Measurements from ENCODE around the gene AUTS2. TPM values are rescaled to one million over a fixed set of nuclear protein-coding genes. Genes with fewer than 3 reads are reported as not detected.

The AUTS2 gene
- polyA plus RNA-seq, 10 donors: 54.7 to 101 (median 77.6) TPM

- no peak for DNase-seq
Measured at GRCh38 chr7:69885431-69885830, 287.2 kb downstream of the AUTS2 start.

- no peak for DNase-seq
Measured at GRCh38 chr7:69889338-69889975, 291.2 kb downstream of the AUTS2 start.

GRCh38 chr7:69889976-69890351, 291.7 kb downstream of the AUTS2 start:
- DNase-seq: peak in 2 of 3 donors; percentile 32 to 62

- no peak for DNase-seq
Measured at GRCh38 chr7:69892790-69893189, 294.5 kb downstream of the AUTS2 start.

- DNase-seq: peak in 1 of 3 donors; percentile 54
Measured at GRCh38 chr7:69893906-69894305, 295.6 kb downstream of the AUTS2 start.

- no peak for DNase-seq
Measured at GRCh38 chr7:69895446-69895845, 297.2 kb downstream of the AUTS2 start.

- DNase-seq: no peak
Measured at GRCh38 chr7:69896121-69896520, 297.8 kb downstream of the AUTS2 start.

- DNase-seq: no peak
Measured at GRCh38 chr7:69898189-69898588, 299.9 kb downstream of the AUTS2 start.

GRCh38 chr7:69903410-69903809, 305.1 kb downstream of the AUTS2 start:
- no peak for DNase-seq

- DNase-seq: no peak
Measured at GRCh38 chr7:69906283-69906995, 308.2 kb downstream of the AUTS2 start.

GRCh38 chr7:69907720-69908119, 309.4 kb downstream of the AUTS2 start:
- DNase-seq: no peak

GRCh38 chr7:69908454-69908853, 310.2 kb downstream of the AUTS2 start:
- no peak for DNase-seq

- no peak for DNase-seq
Measured at GRCh38 chr7:69910150-69910549, 311.9 kb downstream of the AUTS2 start.

- DNase-seq: no peak
Measured at GRCh38 chr7:69911337-69911736, 313.1 kb downstream of the AUTS2 start.

GRCh38 chr7:69912141-69912540, 313.9 kb downstream of the AUTS2 start:
- no peak for DNase-seq

- no peak for DNase-seq
Measured at GRCh38 chr7:69912846-69913245, 314.6 kb downstream of the AUTS2 start.

GRCh38 chr7:69919426-69920111, 321.3 kb downstream of the AUTS2 start:
- no peak for DNase-seq

- no peak for DNase-seq
Measured at GRCh38 chr7:69920797-69921196, 322.5 kb downstream of the AUTS2 start.

- no peak for DNase-seq
Measured at GRCh38 chr7:69922026-69922803, 323.9 kb downstream of the AUTS2 start.

- DNase-seq: no peak
Measured at GRCh38 chr7:69927461-69927860, 329.2 kb downstream of the AUTS2 start.

GRCh38 chr7:69928621-69929020, 330.3 kb downstream of the AUTS2 start:
- no peak for DNase-seq

GRCh38 chr7:69929622-69930021, 331.3 kb downstream of the AUTS2 start:
- no peak for DNase-seq
